Raji (cell line): ENCODE measurements around the gene APH1A.

Experiments
- POLR2A ChIP-seq: IDR thresholded peaks from 2 replicates; pipeline ENCODE4 v1.6.1; 2011; ENCODE audit warnings: low read depth, low read length, control low read depth; ENCODE audit not compliant: insufficient read depth

APH1A gene

DNA sequence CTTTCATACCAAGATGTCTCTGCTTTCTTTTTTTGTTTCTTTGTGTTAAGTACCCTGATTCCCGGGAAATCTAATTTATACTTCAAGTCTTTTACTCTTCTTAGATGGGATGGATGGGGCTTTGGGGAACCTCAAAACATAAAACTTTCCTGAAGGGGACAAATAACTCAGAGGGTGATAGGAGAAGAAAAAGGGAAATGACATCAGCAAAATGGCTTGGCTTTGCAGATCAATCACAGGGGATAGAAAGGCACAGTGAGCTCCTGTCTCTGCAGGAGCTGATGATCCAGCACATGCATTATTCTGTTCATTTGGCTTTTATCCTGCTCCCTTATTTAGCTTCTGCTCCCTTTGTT is 12.6 kb downstream of the APH1A start:
- TF ChIP-seq POLR2A = no peak

GRCh38 chr1:150249936-150250335 is 18.9 kb downstream of the APH1A start:
- TF ChIP-seq POLR2A = no peak

- no peak for TF ChIP-seq POLR2A
These were observed 25.8 kb downstream of the APH1A start for GRCh38 chr1:150243003-150243402.

DNA sequence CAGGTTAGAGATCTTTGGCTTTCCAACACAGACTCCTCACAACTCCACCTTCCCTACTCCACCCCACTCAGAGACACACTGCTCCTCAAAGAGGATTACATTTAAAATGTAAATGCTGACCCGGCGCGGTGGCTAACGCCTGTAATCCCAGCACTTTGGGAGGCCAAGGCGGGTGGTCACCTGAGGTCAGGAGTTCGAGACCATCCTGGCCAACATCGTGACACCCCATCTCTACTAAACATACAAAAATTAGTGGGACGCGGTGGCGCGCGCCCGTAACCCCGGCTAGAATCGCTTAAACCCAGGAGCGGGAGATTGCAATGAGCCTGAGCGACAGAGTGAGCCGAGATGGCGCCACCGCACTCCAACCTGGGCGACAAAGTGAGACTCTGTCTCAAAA is 31.1 kb downstream of the APH1A start:
- TF ChIP-seq POLR2A = no peak

- no peak for TF ChIP-seq POLR2A
These were observed 32.2 kb downstream of the APH1A start for GRCh38 chr1:150236614-150237100.

DNA sequence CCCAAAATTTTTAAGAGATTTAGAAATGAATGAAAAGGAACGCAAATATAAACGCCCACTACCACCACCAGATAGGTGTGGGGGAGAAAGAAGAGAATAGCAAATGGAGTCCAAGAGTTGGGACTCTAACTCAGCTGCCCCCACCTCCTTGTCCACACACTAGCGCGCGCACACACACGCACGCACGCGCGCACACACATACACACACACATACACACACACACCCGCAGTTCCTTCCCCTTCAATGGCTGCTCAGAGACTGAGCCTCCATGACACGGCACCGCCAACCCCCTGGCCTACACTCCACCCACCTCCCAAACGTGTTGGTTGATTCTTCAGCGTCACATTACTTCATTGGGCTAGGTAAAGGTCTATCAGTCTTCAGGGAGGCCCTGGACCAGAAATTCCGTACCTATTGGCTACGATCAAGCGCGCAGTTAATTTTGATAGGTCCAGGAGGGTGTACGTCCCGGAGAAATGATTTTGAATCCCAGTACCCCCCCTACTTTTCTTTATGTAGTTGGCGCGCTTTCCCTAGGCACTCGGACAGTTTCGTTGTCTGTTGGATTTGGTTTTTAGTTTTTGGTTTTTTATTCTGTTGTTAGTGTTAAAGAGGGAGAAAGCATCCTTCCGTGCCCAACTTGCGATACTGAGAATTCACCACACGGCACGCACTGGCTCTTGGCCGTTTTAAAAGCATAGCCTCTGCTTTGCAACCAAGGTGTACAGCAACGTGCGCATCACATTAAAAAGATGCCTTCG is 32.8 kb downstream of the APH1A start, which contains the start of gene ANP32E:
Gene ANP32E (minus strand): TSS at position 261 of the 762 bp plus-strand sequence. CDS start 326 bp downstream, outside the sequence.
- TF ChIP-seq POLR2A = peak; percentile 99

DNA sequence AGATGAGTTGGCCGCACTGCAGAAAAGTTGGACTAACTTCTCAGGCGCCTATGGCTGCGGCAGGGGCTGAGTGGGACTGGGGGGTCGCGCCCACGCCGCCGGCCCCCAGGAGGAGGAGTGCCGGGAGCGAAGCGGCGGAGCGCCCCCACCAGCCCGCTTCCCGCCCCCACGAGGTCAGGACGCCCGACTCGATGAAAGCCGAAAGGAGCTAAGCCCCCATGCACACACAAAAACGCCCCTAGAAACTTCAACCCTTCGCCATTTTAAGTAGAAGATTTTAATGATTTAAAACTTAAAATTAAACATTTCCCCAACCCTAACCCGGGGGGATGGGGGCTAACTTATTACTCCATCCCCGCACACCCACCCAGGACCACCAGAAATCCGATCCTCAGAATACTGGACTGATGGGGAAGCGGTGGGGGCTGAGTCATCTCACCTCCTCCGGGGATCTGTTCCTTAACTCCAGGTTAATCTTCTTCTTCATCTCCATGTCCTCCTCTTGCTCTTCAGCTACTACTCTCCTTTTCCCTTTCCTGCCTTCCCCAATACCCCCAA is 33.4 kb downstream of the APH1A start:
- TF ChIP-seq POLR2A = no peak

DNA sequence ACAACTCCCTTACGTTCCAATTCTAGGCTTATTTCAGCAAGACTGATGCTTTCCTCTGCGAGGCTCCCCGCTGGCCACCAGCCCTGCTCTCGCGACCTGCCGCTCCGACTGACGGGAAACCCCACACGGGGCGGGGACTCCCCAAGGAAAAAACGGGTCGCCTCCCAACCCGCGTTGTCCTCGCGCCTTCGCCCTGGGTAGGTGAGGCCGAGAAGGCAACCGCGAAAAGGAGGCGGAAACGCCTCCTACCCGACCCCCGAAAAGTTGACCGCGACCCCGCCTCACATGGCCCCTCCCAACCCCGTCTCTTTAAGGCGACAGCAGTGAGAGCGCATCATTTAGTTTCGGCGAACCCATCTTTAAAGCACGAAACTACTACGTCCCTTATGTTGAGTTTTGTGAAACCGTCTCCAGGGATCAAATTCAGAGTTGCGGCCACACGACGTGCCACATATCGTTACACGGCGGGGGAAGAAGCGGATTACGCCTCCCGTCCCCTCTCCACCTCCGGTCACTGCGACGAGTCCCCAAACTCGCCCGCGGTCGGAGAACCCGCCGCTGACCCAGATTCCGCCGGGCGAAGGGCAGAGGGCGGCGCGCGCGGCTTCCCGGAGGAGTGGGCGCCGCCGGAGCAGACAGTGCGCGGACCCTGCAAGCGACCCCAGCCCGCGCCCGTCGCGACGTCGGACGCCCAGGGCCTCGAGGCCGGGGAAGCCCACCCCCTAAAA is 34.1 kb downstream of the APH1A start:
- TF ChIP-seq POLR2A = peak; percentile 87

GRCh38 chr1:150234309-150234565 is 34.6 kb downstream of the APH1A start:
- TF ChIP-seq POLR2A = no peak

DNA sequence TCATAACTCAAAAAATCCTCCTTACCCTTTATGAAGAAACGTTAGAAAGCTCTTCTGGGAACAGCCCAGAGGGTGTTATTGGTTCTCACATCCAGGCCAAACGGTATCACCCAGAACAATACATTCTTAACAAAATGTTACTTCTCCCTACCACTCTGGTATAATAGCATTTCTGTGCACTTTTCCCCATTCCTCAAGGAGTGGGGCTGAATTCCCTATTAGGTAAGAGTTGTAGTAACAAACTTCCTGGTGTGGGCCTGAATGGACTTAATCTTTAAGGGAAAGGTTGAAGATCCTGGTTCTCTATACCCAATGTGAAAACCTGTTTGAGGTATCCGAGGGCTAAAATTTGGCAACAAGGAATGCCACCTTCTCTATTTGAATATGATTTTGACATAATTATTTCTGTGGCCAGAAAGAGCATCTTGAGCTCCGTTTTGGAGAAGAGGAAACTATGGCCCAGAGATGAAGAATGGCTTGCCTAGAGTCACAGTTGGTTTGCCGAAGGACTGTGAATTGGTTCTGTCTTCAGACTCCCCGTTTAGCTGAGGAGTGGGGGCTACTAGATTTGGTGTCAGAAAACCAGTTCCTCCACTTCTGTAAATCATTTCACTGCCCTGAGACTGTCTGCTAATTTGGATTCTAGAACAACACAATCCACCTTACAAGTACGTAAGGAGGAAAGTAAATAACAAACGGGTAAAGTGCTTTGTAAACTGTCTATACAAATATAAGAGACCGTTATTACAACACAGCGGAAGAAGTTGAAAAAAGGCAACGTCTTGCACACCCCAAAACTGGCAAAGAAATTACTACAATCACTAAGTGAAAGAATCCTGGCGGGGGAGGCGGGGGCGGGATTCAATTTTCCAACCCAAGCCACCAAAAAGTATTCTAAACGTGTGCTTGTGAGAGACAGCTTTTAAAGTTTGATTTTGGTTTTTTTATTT is 35.2 kb downstream of the APH1A start:
- no peak for TF ChIP-seq POLR2A

GRCh38 chr1:150227228-150227627 is 41.6 kb downstream of the APH1A start:
- no peak for TF ChIP-seq POLR2A

GRCh38 chr1:150226486-150226885 is 42.3 kb downstream of the APH1A start:
- no peak for TF ChIP-seq POLR2A

- no peak for TF ChIP-seq POLR2A
These were observed 43.3 kb downstream of the APH1A start for GRCh38 chr1:150225546-150225945.

DNA sequence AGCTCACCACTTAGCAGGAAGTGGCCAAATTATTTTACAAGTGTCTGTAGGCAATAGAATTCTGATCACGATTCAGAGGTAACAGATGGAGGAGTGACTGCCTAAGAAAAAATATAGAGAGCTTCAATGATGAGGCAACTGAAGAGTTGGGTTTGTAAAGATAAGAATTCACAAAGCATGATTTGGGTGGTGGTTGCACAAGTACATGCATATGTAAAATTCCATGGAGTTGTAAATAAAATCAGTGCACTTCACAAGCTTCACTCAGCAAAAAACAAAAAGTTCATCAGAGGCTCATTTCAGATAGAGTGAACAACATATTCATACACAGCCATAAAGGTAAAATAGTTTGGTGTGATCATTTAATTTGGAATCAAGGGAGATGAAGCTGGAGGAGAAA is 43.8 kb downstream of the APH1A start:
- TF ChIP-seq POLR2A = no peak

DNA sequence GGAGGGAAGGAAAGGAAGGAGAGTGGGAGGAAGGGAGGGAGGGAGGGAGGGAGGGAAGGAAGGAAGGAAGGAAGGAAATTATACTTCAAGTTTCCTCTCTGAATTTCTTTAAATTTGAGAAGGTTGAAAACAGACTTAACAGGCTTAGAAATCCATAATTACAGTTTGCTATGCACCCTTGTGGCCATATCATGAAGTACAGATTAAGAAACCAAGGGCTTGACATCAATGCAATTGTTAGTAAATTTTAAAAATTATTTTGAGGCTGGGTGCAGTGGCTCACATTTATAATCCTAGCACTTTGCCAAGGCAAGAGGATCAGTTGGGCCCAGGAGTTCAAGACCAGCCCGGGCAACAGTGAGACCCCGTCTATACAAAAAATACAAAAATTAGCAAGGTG is 47.3 kb downstream of the APH1A start:
- TF ChIP-seq POLR2A = no peak
